KG1 (cell line): ENCODE data around the gene KLHDC4.
"Not testable (repeated sequence)": the region's sequence is repeated elsewhere in the genome, so short reads cannot be mapped to it uniquely, and the experiment has no call there.

Experiments used
- DNase-seq: peaks from one replicate; lab custom pipeline; 2025; lab: John Stamatoyannopoulos, UW

Gene KLHDC4

GRCh38 chr16:87788730-87789436, 23.1 kb upstream of the KLHDC4 start:
- not testable (repeated sequence) for DNase-seq

- not testable (repeated sequence) for DNase-seq
Measured at GRCh38 chr16:87787451-87788091, 21.8 kb upstream of the KLHDC4 start.

GRCh38 chr16:87784812-87785211, 19.0 kb upstream of the KLHDC4 start:
- DNase-seq = no peak

- no peak for DNase-seq
Measured at GRCh38 chr16:87782033-87782432, 16.2 kb upstream of the KLHDC4 start.

GRCh38 chr16:87780385-87780989, 14.7 kb upstream of the KLHDC4 start:
- DNase-seq = peak; percentile 91

- DNase-seq = peak; percentile 97
Measured at GRCh38 chr16:87778830-87779579, 13.2 kb upstream of the KLHDC4 start.

GRCh38 chr16:87778476-87778829, 12.7 kb upstream of the KLHDC4 start:
- no peak for DNase-seq

GRCh38 chr16:87773836-87774235, 8.1 kb upstream of the KLHDC4 start:
- DNase-seq = not testable (repeated sequence)

- not testable (repeated sequence) for DNase-seq
Measured at GRCh38 chr16:87767456-87767855, 1.7 kb upstream of the KLHDC4 start.

GRCh38 chr16:87766485-87766797, 655 bp upstream of the KLHDC4 start:
- DNase-seq = no peak

- DNase-seq = no peak
Measured at GRCh38 chr16:87765473-87765775, 362 bp downstream of the KLHDC4 start.

- no peak for DNase-seq
Measured at GRCh38 chr16:87764600-87765472, 950 bp downstream of the KLHDC4 start.

- DNase-seq = no peak
Measured at GRCh38 chr16:87762620-87763019, 3.2 kb downstream of the KLHDC4 start.

GRCh38 chr16:87762071-87762571, 3.7 kb downstream of the KLHDC4 start:
- DNase-seq = no peak

GRCh38 chr16:87761060-87761459, 4.7 kb downstream of the KLHDC4 start:
- DNase-seq = no peak

- no peak for DNase-seq
Measured at GRCh38 chr16:87757841-87758426, 7.9 kb downstream of the KLHDC4 start.

GRCh38 chr16:87754535-87754934, 11.3 kb downstream of the KLHDC4 start:
- DNase-seq = no peak

- DNase-seq = no peak
Measured at GRCh38 chr16:87747626-87748414, 18.0 kb downstream of the KLHDC4 start.

GRCh38 chr16:87746178-87746577, 19.6 kb downstream of the KLHDC4 start:
- no peak for DNase-seq

GRCh38 chr16:87744750-87745514, 20.9 kb downstream of the KLHDC4 start:
- no peak for DNase-seq
